ENCODE measurements around the gene OR6P1. TPM values are rescaled to one million over a fixed set of nuclear protein-coding genes. Genes with fewer than 3 reads are reported as not detected.

The OR6P1 gene
- total RNA-seq (2021) (not detected in 2 replicates), Bru-seq, nascent RNA (not detected), BruChase-seq, experiment 1, labeled RNA remaining after a 2-hour chase (not detected), BruChase-seq, experiment 2, labeled RNA remaining after a 6-hour chase (not detected)
- long read RNA-seq = 0 reads

GRCh38 chr1:158570480-158570879, at the start of gene OR6P1:
Gene OR6P1 (minus strand): TSS chr1:158570580. CDS start chr1:158563604, 6,976 bp downstream.
- no peaks in the 10 kb centered on the region for H3K36me3 ChIP-seq (ENCODE audit: low read depth)
- no peak for TF ChIP-seq EZH2 (IDR thresholded peaks at IDR 0.05; ENCODE audit: low read depth)
- TF ChIP-seq CTCF (conservative IDR thresholded peaks at IDR 0.05) = no peak
- no peak within 1 kb of the TSS for H3K4me2 ChIP-seq
- H3K27me3 ChIP-seq (ENCODE audit: insufficient read depth, low read depth) = no peaks in the 10 kb centered on the region
- H3K4me1 ChIP-seq (replicated peaks; ENCODE audit: insufficient read depth) = no peaks in the 10 kb centered on the region
- H2AFZ ChIP-seq = no peak within 1 kb of the TSS
- intact Hi-C loops (cut with micrococcal nuclease; ENCODE audit: unreplicated experiment) = no loop called here
- BruUV-seq (replicated peaks) = no TSS peak
- ChIA-PET CTCF (no interaction called here), POLR2A (ENCODE audit: unreplicated experiment) (no interaction called here)
- no peaks in the 10 kb centered on the region for H3K79me2 ChIP-seq (ENCODE audit: low read depth)
- H3K4me3 ChIP-seq = no peak within 1 kb of the TSS
- DNase-seq = no peak
- no peaks in the 10 kb centered on the region for H3K9me3 ChIP-seq (ENCODE audit: insufficient read depth, low read depth)
- no peaks in the 10 kb centered on the region for H3F3A ChIP-seq (ENCODE audit: insufficient read depth, low read depth)
- no peak within 1 kb of the TSS for H3K27ac ChIP-seq
- no peaks in the 10 kb centered on the region for H4K20me1 ChIP-seq (ENCODE audit: insufficient read depth)
- H3K9me2 ChIP-seq (ENCODE audit: insufficient read depth) = no peaks in the 10 kb centered on the region

- H3K9me2 ChIP-seq (ENCODE audit: insufficient read depth) = peaks cover 5% of the 10 kb centered on the region
- H4K20me1 ChIP-seq (ENCODE audit: insufficient read depth) = no peaks in the 10 kb centered on the region
- no peak overlapping the region for H3K27ac ChIP-seq
- H3K79me2 ChIP-seq (ENCODE audit: low read depth) = no peaks in the 10 kb centered on the region
- no peaks in the 10 kb centered on the region for H3K27me3 ChIP-seq (ENCODE audit: insufficient read depth, low read depth)
- no peak overlapping the region for H3K4me2 ChIP-seq
- H3K36me3 ChIP-seq (ENCODE audit: low read depth) = no peaks in the 10 kb centered on the region
- no peak overlapping the region for H2AFZ ChIP-seq
- ChIA-PET CTCF (no interaction called here), POLR2A (ENCODE audit: unreplicated experiment) (no interaction called here)
- no TSS peak for BruUV-seq (replicated peaks)
- intact Hi-C loops (cut with micrococcal nuclease; ENCODE audit: unreplicated experiment) = no loop called here
- no peak for TF ChIP-seq CTCF (conservative IDR thresholded peaks at IDR 0.05)
- TF ChIP-seq EZH2 (IDR thresholded peaks at IDR 0.05; ENCODE audit: low read depth) = no peak
- no peak overlapping the region for H3K4me3 ChIP-seq
- H3K9me3 ChIP-seq (ENCODE audit: insufficient read depth, low read depth) = no peaks in the 10 kb centered on the region
- H3K4me1 ChIP-seq (replicated peaks; ENCODE audit: insufficient read depth) = no peaks in the 10 kb centered on the region
- no peak for DNase-seq
- H3F3A ChIP-seq (ENCODE audit: insufficient read depth, low read depth) = no peaks in the 10 kb centered on the region
Measured at GRCh38 chr1:158613764-158614163, 43.4 kb upstream of the OR6P1 start.

- no peaks in the 10 kb centered on the region for H3K36me3 ChIP-seq (ENCODE audit: low read depth)
- TF ChIP-seq EZH2 (IDR thresholded peaks at IDR 0.05; ENCODE audit: low read depth) (no peak), CTCF (conservative IDR thresholded peaks at IDR 0.05) (no peak)
- intact Hi-C loops (cut with micrococcal nuclease; ENCODE audit: unreplicated experiment) = no loop called here
- CTCF ChIA-PET = no interaction called here
- no peaks in the 10 kb centered on the region for H3K79me2 ChIP-seq (ENCODE audit: low read depth)
- no TSS peak for BruUV-seq (replicated peaks)
- no peaks in the 10 kb centered on the region for H3K27me3 ChIP-seq (ENCODE audit: insufficient read depth, low read depth)
- H3K4me2 ChIP-seq = no peak overlapping the region
- no peak overlapping the region for H2AFZ ChIP-seq
- DNase-seq = no peak
- POLR2A ChIA-PET (ENCODE audit: unreplicated experiment) = no interaction called here
- no peak overlapping the region for H3K27ac ChIP-seq
- H3K9me3 ChIP-seq (ENCODE audit: insufficient read depth, low read depth) = no peaks in the 10 kb centered on the region
- H4K20me1 ChIP-seq (ENCODE audit: insufficient read depth) = no peaks in the 10 kb centered on the region
- no peaks in the 10 kb centered on the region for H3K4me1 ChIP-seq (replicated peaks; ENCODE audit: insufficient read depth)
- no peaks in the 10 kb centered on the region for H3F3A ChIP-seq (ENCODE audit: insufficient read depth, low read depth)
- H3K4me3 ChIP-seq = no peak overlapping the region
- H3K9me2 ChIP-seq (ENCODE audit: insufficient read depth) = peaks cover 5% of the 10 kb centered on the region; the same call in 1 of the 2 replicates
Measured at GRCh38 chr1:158611916-158612315, 41.5 kb upstream of the OR6P1 start.
